Sigmoid colon (tissue), 7 donors: Measurements from ENCODE around the gene LEPROT. TPM values are rescaled to one million over a fixed set of nuclear protein-coding genes. Genes with fewer than 3 reads are reported as not detected.

Source experiments
- DNase-seq: peaks from one replicate; pipeline ENCODE4 v3.0.0-alpha.2; 2019
- H3K27ac ChIP-seq, 4 donors: fragments of 200-600 bp; sonication (generic); one replicate each; pipeline ENCODE4 v1.5.1; 2016 to 2019; ENCODE audit warnings: mild to moderate bottlenecking in 1 of 4
- H3K27me3 ChIP-seq, 3 donors: fragments of 200-600 bp; sonication (generic); one replicate each; pipeline ENCODE4 v1.5.1; 2019; ENCODE audit warnings: mild to moderate bottlenecking in 1 of 3
- H3K36me3 ChIP-seq, 4 donors: fragments of 200-600 bp; sonication (generic); one replicate each; pipeline ENCODE4 v1.5.1; 2016 to 2019
- H3K4me1 ChIP-seq, 4 donors: fragments of 200-600 bp; sonication (generic); one replicate each; pipeline ENCODE4 v1.5.1; 2017 to 2019
- H3K4me3 ChIP-seq, 4 donors: fragments of 200-600 bp; sonication (generic); one replicate each; pipeline ENCODE4 v1.5.1; 2017 to 2019; ENCODE audit warnings: mild to moderate bottlenecking in 2 of 4, moderate library complexity in 1 of 4
- H3K9me3 ChIP-seq, 4 donors: fragments of 200-600 bp in 3 of 4; sonication (generic) in 3 of 4; one replicate each; pipeline versions ENCODE4 v1.5.1 to v1.6.1; 2013 to 2019
- EP300 ChIP-seq, 4 donors: sonication (generic); formaldehyde crosslinking; IDR thresholded peaks; one replicate each; pipeline ENCODE4 v1.6.1; 2017; ENCODE audit warnings: antibody characterized with exemption in 4 of 4
- POLR2A ChIP-seq, 2 donors: fragments of 450-650 bp; IDR thresholded peaks; one replicate each; pipeline ENCODE4 v1.6.1; 2016; ENCODE audit warnings: antibody characterized with exemption in 2 of 2, mild to moderate bottlenecking in 2 of 2, moderate library complexity in 2 of 2
- POLR2AphosphoS5 ChIP-seq, 4 donors: sonication (generic); formaldehyde crosslinking; IDR thresholded peaks; one replicate each; pipeline ENCODE4 v1.6.1; 2017; ENCODE audit warnings: antibody characterized with exemption in 4 of 4
- WGBS, 2 donors: extraction: QIAGEN DNeasy Blood & Tissue Kit; methylation state at CpG; one replicate each; pipeline ENCODE4 v1.1.7; 2013; 5-methylcytosine and 5-hydroxymethylcytosine counted together
- intact Hi-C: fragments of 100-400 bp; cut with DNase I; formaldehyde crosslinking; loops from one replicate; pipeline ENCODE4 v1.15.1; 2023
- polyA plus RNA-seq, 3 donors: library from polyadenylated mRNA; stranded (reverse); fragments of 200-250 nt; gene quantifications; one replicate each; pipeline ENCODE4 v1.2.3, GENCODE V29; 2013
- small RNA-seq, 3 donors: library from RNA; depleted of rRNA; stranded (forward); fragments of <200 nt; gene quantifications; one replicate each; pipeline ENCODE3, GENCODE V24; 2016
- total RNA-seq, 4 donors: library from RNA; depleted of rRNA; stranded (reverse); fragments of >200 nt; gene quantifications; one replicate each; pipeline ENCODE4 v1.1.0, GENCODE V29; 2016
- TF ChIP-seq, protein P1 (sequence below), 4 experiments: fragments of 450-650 bp in 3 of 4; fragments of 200-600 bp in 1 of 4; IDR thresholded peaks; one replicate each; pipeline ENCODE4 v1.5.1; 2016 to 2019; ENCODE audit warnings: antibody characterized with exemption in 4 of 4, mild to moderate bottlenecking in 3 of 4, moderate library complexity in 2 of 4
- donor health status: healthy with polysubstance abuse.
- donor health status: Bipolar disorder and iron deficiency.
- donor health status: healthy.

The LEPROT gene
- total and polyA plus RNA-seq, 7 donors = 14.3 to 67.8 (median 48.2) TPM

GRCh38 chr1:65479554-65480204 is 59.2 kb downstream of the LEPROT start:
- H3K9me3 ChIP-seq = no peaks in the 10 kb centered on the region
- no peak for DNase-seq
- H3K36me3 ChIP-seq = no peaks in the 10 kb centered on the region
- no peak overlapping the region for H3K4me3 ChIP-seq
- intact Hi-C loops = no loop called here
- H3K27me3 ChIP-seq = no peaks in the 10 kb centered on the region
- H3K4me1 ChIP-seq = no peaks in the 10 kb centered on the region
- WGBS, 2 donors = 94% methylated on average over 4 of the region's 4 CpGs
- H3K27ac ChIP-seq = no peak overlapping the region
- TF ChIP-seq POLR2AphosphoS5 (IDR thresholded peaks at IDR 0.05) (no peak), EP300 (IDR thresholded peaks at IDR 0.05) (no peak), POLR2A (IDR thresholded peaks at IDR 0.05) (no peak)
- TF ChIP-seq, protein P1, sequence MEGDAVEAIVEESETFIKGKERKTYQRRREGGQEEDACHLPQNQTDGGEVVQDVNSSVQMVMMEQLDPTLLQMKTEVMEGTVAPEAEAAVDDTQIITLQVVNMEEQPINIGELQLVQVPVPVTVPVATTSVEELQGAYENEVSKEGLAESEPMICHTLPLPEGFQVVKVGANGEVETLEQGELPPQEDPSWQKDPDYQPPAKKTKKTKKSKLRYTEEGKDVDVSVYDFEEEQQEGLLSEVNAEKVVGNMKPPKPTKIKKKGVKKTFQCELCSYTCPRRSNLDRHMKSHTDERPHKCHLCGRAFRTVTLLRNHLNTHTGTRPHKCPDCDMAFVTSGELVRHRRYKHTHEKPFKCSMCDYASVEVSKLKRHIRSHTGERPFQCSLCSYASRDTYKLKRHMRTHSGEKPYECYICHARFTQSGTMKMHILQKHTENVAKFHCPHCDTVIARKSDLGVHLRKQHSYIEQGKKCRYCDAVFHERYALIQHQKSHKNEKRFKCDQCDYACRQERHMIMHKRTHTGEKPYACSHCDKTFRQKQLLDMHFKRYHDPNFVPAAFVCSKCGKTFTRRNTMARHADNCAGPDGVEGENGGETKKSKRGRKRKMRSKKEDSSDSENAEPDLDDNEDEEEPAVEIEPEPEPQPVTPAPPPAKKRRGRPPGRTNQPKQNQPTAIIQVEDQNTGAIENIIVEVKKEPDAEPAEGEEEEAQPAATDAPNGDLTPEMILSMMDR (IDR thresholded peaks at IDR 0.05) = no peak

GRCh38 chr1:65480684-65481405 is 60.4 kb downstream of the LEPROT start:
- Histone ChIP-seq H3K9me3 (no peaks in the 10 kb centered on the region), H3K27ac (no peak overlapping the region), H3K4me1 (no peaks in the 10 kb centered on the region), H3K4me3 (no peak overlapping the region), H3K27me3 (no peaks in the 10 kb centered on the region), H3K36me3 (no peaks in the 10 kb centered on the region)
- no peak for TF ChIP-seq POLR2A (IDR thresholded peaks at IDR 0.05)
- no peak for TF ChIP-seq POLR2AphosphoS5 (IDR thresholded peaks at IDR 0.05)
- TF ChIP-seq, protein P1 (IDR thresholded peaks at IDR 0.05) = no peak
- TF ChIP-seq EP300 (IDR thresholded peaks at IDR 0.05) = no peak
- DNase-seq = no peak
- 89 to 90% methylated on average over 4 of the region's 4 CpGs for WGBS, 2 donors
- intact Hi-C loops = no loop called here

- intact Hi-C loops = no loop called here
- TF ChIP-seq POLR2AphosphoS5 (IDR thresholded peaks at IDR 0.05) = no peak
- no peak for TF ChIP-seq EP300 (IDR thresholded peaks at IDR 0.05)
- no peak for TF ChIP-seq POLR2A (IDR thresholded peaks at IDR 0.05)
- TF ChIP-seq, protein P1 (IDR thresholded peaks at IDR 0.05) = no peak
- no peak overlapping the region for H3K4me3 ChIP-seq
- H3K4me1 ChIP-seq = no peaks in the 10 kb centered on the region
- 66 to 84% methylated on average over 8 of the region's 8 CpGs for WGBS, 2 donors
- DNase-seq = no peak
- H3K9me3 ChIP-seq = no peaks in the 10 kb centered on the region
- H3K27me3 ChIP-seq = no peaks in the 10 kb centered on the region
- no peak overlapping the region for H3K27ac ChIP-seq
- no peaks in the 10 kb centered on the region for H3K36me3 ChIP-seq
These were observed 63.7 kb downstream of the LEPROT start for GRCh38 chr1:65483993-65484754.

Small RNA genes within 50 kb of the gene (small RNA-seq; reads per million reads assigned to genes)
- gene RNU2-15P = 0 reads per million in 3 donors

Other genes starting within 250 kb of the LEPROT start
- 1 to 10 TPM; 3.9 to 7.1 (median 5.8) TPM for gene DNAJC6, start 111.1 kb upstream of the LEPROT start, total RNA-seq
- 1 to 10 TPM in 1 of 3 donors, under 1 TPM in 2; 0.23 to 2.3 (median 0.60) TPM for gene DNAJC6, start 111.1 kb upstream of the LEPROT start, polyA plus RNA-seq
- gene LEPR, start within 50 bp of the LEPROT start, total RNA-seq = 10 to 100 TPM in 2 of 4 donors, 1 to 10 TPM in 2; 5.3 to 24.7 (median 9.9) TPM
- 1 to 10 TPM in 1 of 3 donors, under 1 TPM in 2; 0.46 to 2.6 (median 0.60) TPM for gene LEPR, start within 50 bp of the LEPROT start, polyA plus RNA-seq